SKM-1 (cell line): ENCODE results near the gene USP6NL.

ENCODE experiments used
- DNase-seq: peaks from one replicate; lab custom pipeline; 2025; ENCODE audit not compliant: unreplicated experiment; lab: John Stamatoyannopoulos, UW

Gene USP6NL

DNA sequence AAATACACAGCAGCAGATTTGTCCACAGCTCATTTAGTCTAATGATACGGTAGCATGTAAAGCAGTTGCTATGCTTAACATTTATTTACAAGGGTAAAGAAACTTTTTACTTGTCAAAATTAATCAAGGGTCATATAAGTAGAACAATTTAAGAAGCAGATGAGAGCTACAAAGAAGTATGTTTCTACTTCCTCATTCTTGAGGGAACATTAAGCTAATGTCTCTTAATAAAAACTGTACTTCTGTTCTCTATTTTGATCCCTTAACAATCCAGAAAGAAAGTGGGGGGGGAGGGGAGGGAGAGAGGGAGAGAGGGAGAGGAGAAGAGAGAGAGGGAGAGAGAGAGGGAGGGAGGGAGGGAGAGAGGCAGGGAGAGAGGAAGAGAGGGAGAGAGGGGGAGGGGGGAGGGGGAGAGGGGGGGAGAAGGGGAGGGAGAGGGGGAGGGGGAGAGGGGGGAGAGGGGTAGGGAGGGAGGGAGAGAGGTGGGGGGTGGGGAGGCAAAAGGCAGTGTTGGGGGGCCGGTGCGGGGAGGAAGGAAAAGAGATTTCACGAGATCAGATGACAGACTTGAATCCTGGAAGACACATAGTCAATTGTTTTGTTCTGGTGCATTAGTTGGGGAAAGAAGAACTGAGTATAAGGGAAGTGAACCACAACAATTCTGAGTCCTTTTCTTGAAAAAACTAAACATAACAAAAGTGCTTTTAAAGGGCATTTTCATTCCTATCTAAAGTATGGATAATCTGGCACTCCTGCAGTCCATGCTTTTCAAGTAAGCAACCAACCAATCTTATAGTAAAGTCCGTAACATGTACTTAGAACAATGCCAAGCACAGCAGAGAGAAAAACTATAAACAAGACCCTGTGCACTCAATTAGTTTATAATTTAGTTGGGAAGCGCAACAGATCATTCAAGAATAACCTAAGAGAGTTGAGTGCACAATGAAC, 128.0 kb downstream of the USP6NL start:
- no peak for DNase-seq

DNA sequence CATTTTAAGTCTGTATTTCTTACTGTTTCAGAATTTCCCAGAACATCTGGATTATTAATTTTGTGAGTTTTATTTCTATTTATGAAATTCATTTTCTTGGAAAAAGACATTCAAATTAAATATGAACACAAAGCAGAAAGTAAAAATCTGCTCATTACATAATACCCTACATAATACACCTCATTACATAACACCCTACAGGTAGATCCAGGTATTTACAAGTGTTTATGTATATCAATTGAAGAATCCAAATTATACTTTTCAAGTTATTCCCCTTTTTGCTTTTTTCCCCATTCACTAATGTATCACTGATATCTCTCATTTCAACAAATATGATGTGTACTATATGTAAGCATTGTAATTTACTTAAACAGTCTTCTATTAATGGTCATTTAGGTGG, 129.1 kb downstream of the USP6NL start:
- DNase-seq: no peak

DNA sequence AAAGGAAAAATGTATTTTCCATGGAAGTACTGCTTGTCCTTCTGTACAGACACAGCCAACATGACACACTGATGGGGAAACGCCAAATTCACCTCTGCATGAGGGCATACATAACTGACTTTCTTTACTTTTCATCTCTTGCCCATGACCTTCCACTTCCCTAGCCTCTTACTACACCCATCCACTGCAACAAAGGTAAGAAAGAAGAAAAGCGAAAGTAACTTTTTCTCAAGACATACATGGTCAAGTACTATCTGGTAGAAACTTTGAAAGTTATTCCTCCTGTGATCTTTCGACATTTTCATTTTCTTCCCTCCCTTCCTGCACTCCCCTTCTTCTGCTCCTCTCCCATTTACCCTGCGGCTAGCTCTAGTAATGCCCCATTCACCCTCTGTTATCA, 130.8 kb downstream of the USP6NL start:
- DNase-seq: no peak

DNA sequence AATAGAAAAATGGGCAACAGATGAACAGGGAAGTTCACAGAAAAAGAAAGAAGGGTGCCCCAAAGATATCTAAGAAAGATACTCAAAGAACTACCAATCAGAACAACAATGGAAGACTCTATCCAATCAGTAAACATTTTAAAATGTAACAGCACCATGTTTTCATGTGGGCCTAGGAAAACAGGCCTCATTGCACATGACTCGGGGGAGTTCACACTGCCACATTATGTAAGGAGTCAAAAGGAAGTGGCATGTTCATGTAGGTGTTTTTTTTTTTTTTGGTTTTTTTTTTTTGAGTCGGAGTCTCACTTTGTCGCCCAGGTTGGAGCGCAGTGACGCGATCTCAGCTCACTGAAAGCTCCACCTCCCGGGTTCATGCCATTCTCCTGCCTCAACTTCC, 132.2 kb downstream of the USP6NL start:
- no peak for DNase-seq

DNA sequence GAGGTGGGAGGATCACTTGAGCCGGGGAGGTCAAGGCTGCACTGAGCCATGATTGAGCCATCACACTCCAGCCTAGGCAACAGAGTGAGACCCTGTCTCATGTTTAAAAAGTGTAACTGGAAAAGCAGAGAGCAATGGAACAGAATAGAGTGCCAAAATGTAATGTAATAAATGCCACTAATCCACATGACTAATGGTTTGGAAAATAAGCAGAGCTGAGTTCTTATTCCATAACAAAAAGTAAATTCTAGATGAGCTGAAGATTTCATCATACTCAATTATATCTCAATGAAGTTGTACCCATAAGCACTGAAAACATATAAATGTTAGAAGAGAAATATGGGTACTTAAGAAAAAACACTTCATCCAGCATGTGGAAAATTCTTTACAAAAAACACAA, 132.6 kb downstream of the USP6NL start:
- no peak for DNase-seq

DNA sequence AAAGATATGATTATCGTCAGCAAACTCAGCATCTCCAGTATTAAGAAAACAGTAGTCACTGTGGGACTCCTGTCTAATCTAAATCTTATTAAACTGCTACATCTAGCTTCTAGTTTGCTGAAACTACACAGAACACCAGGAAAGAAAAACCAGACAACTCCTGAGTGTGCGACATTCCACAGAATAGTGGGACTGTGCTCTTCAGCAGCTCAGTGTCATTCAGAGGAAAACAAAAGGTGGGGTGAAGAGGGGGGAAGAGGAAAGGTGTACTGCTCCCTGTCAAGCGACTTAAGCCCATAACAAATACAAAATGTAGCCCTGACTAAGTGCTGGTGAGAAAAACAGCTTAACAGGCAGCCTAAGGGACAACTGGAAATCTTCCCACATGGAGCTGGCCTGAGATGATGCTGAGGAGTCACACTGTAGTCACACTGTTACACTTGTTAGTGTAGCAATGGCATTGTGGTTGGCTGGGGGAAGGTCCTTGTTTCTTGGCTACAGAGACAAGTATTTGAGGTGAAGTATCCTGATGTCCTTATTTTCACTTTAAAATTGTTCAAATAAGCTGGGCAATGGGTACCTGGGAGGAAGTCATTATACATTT, 135.5 kb downstream of the USP6NL start:
- no peak for DNase-seq

DNA sequence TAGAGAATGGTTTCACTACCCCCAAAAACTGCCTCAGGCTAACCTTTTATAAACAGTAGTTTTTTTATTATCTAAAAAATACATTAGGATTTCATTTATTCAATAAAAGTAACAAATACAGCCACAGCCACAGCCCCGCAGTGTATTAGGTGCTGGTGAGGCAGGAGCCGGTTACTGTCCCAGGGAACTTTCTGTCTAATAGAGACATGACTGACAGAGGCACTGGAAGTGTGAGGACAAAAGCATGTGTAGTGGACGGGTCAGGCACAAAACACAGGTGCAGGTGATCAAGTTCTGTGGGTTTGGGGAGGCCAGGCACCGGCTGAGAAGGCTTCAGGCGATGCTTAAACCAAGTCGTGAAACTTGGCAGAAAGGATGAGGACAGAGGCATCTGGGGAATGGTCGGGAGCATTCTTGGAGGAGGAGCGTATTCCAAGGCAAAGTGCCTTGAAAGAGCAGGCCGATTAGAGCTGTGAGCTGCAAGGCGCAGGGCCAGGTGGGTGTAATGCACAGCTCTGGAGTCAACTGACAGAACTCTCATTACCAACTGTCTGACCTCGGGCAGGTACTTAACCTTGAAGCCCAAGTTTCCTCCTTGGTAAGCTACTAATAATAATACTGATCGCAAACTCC, 138.2 kb downstream of the USP6NL start:
- DNase-seq: no peak

DNA sequence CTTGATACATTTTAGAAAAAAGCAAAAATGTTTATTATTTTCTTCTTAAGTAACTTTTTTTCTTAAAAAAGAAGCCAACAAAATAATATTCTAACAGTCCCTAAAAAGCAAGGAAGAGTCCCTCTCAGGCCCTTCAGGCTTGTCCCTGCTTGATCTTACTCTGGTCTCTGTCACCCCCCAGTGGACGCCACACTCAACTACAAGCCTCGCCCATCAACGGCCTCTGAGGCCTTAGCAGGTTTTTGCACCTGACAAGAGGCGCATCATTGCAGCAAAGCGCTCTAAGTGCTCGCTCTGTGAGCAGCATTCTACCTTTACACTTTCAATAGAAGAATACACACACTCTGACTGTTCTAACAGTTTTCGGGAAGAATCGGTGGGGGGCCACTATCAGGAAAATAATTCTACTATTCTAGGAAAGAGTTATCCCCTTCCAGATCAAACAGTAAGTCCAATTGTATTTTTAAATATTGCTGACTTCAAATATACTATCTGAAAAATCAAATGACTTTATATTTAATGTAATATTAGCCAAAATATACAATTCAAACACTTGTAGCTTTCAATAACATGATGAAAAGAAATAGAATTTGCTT, 139.2 kb downstream of the USP6NL start:
- no peak for DNase-seq

DNA sequence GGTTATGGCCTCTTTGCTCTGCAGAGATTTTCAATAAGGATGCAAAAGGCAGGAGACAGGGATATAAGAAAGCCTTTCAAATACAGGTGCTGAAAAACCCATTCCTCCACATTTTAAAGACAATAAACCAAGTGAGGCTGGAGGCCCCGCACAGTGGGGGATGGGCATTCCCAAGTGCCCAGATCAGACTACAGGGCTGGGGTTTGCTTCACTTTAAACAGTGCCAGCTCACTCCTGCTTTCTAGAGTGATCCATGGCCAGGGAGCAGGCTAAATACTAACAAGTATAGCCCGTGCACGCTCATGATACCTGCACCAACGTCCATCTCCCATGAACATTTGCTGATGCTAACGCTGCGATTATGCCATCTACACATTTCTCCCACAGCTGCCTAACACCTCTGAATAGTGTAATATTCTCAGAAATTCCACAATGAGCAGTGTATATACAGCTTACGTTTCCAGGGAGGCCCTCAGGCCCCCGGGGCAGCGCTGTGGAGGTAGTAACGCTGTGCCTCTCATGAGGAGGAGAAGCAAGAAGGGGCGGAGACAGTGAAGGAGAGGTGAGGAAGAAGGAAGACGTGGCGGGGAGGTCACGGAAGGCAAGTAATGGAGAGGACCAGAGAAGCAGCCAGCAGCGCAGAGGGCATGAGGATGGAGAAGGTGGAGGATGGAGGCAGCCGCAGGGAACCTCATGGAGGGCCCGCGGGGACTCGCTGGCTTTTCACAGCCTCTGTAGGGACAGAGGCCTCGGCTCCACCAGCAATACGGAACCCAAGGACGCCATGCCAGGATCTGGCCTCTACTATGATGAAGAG, 141.7 kb downstream of the USP6NL start:
- no peak for DNase-seq

DNA sequence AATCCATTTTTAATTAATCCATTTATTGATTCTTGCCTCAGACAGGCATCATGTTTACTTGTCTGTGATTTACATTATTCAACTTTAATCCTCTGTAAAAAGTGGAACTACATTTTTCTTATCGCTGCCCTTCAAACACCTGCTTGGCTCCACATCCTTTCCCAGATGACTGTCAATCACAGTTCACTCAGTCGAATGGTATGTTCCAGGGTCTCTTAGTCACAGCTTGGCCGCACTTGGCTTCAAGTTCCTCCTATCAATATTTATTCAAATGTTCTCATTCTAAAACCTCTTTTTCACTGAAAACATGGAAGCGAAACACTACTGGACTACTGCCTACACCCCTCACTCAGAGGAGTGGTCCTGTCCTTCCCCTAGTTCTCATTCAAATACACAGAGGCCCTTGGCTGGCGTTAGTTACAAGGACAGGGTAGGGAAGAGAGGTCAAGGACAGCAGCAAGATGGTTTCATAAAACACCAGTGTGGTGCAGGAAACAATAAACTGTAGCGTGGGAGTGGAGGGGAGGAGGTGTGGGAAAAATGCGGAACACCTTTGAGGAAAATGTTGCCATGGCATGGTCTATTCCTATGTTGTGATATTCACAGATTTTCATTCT, 143.2 kb downstream of the USP6NL start:
- DNase-seq: no peak

DNA sequence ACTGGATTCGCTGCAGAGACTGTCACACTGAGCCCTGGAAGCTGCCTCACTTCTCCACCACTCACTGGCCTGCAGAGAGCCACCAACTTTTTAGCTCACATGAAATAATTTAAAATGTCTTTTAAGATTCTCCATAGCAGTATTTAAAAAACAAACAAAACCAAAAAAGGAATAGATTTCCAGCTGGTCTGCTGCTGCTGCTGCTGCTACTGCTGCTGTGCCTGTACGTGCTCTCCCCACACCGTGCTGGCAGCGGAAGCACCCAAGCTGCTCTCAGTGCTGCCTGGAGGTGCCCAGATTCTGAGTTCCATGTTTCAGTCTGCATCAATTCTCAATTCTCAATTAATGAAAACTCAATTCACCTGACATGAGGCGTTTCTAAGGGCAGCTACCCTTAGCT, 146.0 kb downstream of the USP6NL start:
- no peak for DNase-seq

DNA sequence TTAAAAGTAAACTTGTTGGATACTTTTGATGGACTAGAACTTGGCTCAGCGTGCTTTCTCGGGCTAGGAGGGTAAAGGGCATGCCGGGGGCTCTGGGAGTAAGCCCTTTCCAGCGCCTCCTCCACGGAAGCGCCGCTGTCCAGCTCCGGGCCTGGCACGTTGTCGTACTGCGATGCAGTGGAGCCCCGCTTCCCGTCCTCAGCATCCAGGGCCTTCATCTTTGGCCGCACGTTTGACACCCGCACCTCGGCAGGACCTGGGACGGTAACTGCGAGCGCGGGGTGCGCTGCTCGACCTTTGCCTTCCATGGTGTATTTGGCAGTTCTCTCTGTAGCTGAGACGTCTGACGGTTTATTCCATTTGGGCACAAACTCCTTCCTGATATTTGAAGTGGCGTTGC, 148.3 kb downstream of the USP6NL start:
- no peak for DNase-seq

DNA sequence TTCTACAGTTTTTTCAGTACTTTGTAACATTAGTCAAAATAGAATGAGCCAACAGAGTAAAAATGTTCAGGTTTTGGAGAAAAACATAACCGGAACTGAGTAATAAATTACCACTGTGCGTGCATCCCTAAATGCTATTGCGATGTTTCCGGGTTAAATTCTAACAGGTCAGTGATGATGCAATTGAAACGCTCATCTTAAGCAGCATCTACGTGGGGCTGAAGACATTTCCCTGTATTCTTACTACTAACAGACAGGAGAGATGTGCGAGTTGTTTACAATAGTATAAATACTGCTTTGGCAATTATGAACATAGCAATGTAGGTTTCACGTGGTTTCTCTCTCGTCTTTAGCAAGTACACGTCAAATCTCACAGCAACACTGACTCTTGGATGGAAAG, 149.4 kb downstream of the USP6NL start:
- no peak for DNase-seq

DNA sequence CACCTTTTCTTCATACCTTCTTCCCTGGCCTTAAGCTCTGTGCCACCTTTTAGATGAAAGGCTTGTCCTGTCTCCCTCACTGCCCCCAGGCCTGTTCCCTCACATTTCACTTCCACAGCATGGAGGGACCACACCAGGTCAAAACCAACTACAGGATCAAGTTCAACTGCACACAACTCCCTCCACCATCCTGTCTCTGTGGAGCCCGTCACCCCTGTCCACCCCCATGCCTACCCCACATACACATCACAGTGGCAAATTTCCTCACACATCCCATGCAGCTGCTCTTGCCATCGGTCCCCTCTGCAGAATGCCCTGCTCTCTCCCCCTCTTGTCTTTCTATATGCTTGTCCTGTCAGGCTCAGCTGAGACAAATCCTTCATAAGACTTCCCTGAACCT, 154.1 kb downstream of the USP6NL start:
- no peak for DNase-seq

DNA sequence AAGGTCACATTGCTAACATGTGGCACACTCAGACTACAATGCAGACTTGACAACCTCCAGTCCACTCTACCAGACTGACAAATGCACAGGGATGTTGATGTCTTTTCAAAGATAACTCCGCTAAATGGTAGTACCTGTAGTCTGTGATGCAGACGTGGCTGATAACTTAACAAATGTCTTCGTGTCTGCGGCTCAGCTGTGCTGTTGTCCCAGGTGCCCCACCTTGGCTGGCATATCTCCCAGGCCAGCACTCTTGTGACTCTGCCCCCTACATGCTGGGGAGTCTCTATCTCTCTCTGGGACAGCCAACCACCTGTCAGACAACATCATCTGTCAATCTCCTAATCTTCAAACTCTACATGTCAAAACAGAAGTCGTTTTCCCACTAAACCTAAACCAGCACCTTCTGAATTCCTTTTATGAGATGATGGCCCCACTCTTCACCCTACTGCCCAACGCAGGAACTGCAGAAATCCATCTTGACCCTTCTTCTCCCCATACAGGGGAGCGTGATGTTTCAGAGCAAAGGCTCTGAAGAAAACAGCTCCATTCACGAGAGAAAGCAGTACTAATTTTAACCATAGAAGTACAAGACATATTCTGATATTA, 156.4 kb downstream of the USP6NL start:
- DNase-seq: no peak

DNA sequence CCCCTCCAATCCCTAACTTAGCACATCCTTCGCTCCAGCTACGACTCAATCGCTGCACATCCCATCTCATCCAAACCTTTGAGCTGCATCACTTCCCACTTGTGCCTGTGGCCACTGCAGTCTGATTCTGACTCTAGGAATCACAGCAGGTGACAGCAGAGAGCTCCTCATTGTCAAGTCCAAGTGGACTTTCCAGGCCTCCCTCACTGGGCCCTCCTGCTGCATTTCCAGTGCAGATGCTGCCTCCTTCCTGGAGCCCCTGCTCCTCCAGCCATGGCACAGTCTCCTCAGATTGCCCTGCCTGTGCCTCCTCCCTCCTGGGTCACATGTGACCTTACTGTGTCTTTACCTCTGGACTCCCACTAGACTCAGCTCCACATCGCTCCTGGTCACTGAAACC, 157.3 kb downstream of the USP6NL start:
- no peak for DNase-seq

DNA sequence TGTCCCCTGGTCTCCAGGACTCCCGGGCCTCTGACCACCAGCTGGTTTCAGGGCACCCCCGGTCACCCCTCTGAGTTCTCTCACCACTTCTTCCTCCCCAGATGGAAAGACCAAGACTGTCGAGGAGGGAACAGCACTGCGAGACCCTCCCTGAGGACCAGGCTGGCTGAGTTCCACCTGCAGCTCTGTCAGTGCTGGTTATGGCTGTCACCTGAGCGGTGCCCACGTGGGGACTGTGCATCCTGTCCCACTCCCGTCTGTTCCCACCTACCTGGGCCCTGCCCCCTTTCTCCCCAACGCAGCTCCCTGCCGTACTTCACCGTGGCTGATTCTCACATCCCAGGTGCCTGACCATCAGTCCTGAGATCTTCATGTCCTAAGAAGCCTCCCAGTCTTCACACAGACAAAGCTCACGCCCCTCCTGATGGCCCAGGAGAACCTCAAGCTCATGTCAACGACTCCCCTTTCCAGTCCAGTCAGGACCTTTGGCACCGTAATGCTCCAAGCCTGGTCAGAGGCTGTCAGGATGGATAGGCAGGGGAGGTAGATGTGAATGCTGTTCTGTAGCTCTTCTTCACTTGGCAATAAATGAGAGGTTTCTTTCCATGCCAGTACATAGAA, 159.7 kb downstream of the USP6NL start:
- no peak for DNase-seq

DNA sequence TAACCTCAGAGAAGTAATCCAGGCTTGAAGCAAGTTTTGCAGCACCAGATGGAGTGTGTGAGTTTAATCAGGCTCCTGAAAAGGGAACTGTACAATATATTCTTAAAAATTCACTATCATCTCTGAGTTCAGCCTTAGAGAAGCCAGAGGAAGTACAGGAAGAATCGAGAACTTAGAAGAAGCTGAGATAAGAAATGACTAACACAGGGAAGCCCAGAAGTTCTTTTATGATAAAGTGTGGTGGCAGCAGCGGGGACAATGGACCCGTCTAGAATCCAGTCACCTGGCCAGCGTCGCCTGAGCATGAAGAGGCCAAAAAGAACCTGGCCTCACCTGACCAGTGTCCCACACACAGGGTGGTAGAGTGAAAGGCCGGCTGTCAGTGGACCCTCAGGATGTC, 161.0 kb downstream of the USP6NL start:
- no peak for DNase-seq

DNA sequence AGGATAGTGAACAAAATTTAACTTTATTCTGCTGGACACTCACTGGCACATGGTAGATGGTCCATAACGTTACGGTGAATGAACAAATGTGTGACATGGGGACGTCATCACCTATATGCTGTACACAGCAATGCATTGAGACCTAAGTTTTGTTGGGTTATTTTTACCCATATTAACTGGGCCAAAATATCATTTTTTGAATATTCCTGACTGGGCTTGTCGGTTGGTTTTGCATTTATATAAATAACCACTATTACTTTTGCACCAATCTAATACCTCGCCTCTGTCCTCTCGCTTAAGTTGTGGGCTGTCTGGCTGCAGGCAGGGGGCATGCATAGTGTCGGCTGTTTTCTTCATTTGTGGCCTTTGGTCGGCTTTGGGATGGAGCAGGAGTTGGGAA, 161.7 kb downstream of the USP6NL start:
- DNase-seq: no peak
